Urinary bladder (tissue), 4 donors: ENCODE measurements around the gene WIPF1. TPM values are rescaled to one million over a fixed set of nuclear protein-coding genes. Genes with fewer than 3 reads are reported as not detected.
A peak's percentile ranks its signal among the peaks of the same experiment; 100 is the strongest.

ENCODE experiments used
- DNase-seq: peaks from one replicate; pipeline ENCODE4 v3.0.0-alpha.2; 2015; ENCODE audit errors: extremely low spot score
- H3K27ac ChIP-seq: one replicate; pipeline ENCODE4 v1.5.1; 2013; ENCODE audit warnings: low read depth, mild to moderate bottlenecking, moderate library complexity
- H3K36me3 ChIP-seq: one replicate; pipeline ENCODE4 v1.6.1; 2013; ENCODE audit warnings: mild to moderate bottlenecking, moderate library complexity; ENCODE audit not compliant: insufficient read depth
- H3K4me1 ChIP-seq: one replicate; pipeline ENCODE4 v1.6.1; 2013; ENCODE audit warnings: mild to moderate bottlenecking, moderate library complexity; ENCODE audit not compliant: insufficient read depth
- H3K4me3 ChIP-seq: one replicate; pipeline ENCODE4 v1.5.1; 2013; ENCODE audit warnings: low read depth, low read length
- WGBS: extraction: QIAGEN DNeasy Blood & Tissue Kit; methylation state at CpG from one replicate; pipeline ENCODE4 v1.1.7; 2013; 5-methylcytosine and 5-hydroxymethylcytosine counted together
- polyA plus RNA-seq: library from polyadenylated mRNA; stranded (reverse); fragments of 200-250 nt; gene quantifications from one replicate; pipeline ENCODE4 v1.2.3, GENCODE V29; 2013
- total RNA-seq: library from RNA; depleted of rRNA; stranded (reverse); fragments of >200 nt; gene quantifications from one replicate; pipeline ENCODE4 v1.2.3, GENCODE V29; 2014
- donor health status: healthy with polysubstance abuse.
- donor health status: healthy.

Gene WIPF1
- total and polyA plus RNA-seq, 2 donors: 43.1 to 45.0 TPM

- Histone ChIP-seq H3K36me3 (no peaks in the 10 kb centered on the region), H3K4me3 (peak overlapping the region; percentile 1), H3K27ac (peak overlapping the region; percentile 19), H3K4me1 (peaks cover 2% of the 10 kb centered on the region)
- WGBS: 33% methylated on average over 4 of the region's 4 CpGs
- no peak for DNase-seq
Observed at GRCh38 chr2:174597009-174597344, 627 bp downstream of the WIPF1 start.

GRCh38 chr2:174595891-174596397 is 1.7 kb downstream of the WIPF1 start:
- Histone ChIP-seq H3K36me3 (no peaks in the 10 kb centered on the region), H3K27ac (peak overlapping the region; percentile 45), H3K4me1 (peaks cover 2% of the 10 kb centered on the region), H3K4me3 (no peak overlapping the region)
- no peak for DNase-seq
- 57% methylated on average over 2 of the region's 2 CpGs for WGBS

GRCh38 chr2:174595116-174595809 is 2.3 kb downstream of the WIPF1 start:
- DNase-seq: no peak
- Histone ChIP-seq H3K27ac (no peak overlapping the region), H3K4me1 (peaks cover 2% of the 10 kb centered on the region), H3K4me3 (no peak overlapping the region), H3K36me3 (no peaks in the 10 kb centered on the region)
- 80% methylated on average over 3 of the region's 3 CpGs for WGBS

- Histone ChIP-seq H3K27ac (no peak overlapping the region), H3K4me3 (no peak overlapping the region), H3K36me3 (no peaks in the 10 kb centered on the region), H3K4me1 (peaks cover 2% of the 10 kb centered on the region)
- WGBS: 98% methylated on average over 1 of the region's 2 CpGs
- DNase-seq: no peak
Observed at GRCh38 chr2:174594456-174594855, 3.1 kb downstream of the WIPF1 start.

GRCh38 chr2:174593574-174594203 is 3.9 kb downstream of the WIPF1 start:
- no peak for DNase-seq
- Histone ChIP-seq H3K4me3 (peak overlapping the region; percentile 0), H3K4me1 (peaks cover 2% of the 10 kb centered on the region), H3K36me3 (no peaks in the 10 kb centered on the region), H3K27ac (peak overlapping the region; percentile 59)
- WGBS: 41% methylated on average over 6 of the region's 6 CpGs

- Histone ChIP-seq H3K36me3 (no peaks in the 10 kb centered on the region), H3K27ac (no peak overlapping the region), H3K4me3 (no peak overlapping the region), H3K4me1 (no peaks in the 10 kb centered on the region)
- no peak for DNase-seq
Observed at GRCh38 chr2:174593041-174593440, 4.6 kb downstream of the WIPF1 start.

- Histone ChIP-seq H3K4me1 (no peaks in the 10 kb centered on the region), H3K4me3 (no peak overlapping the region), H3K27ac (no peak overlapping the region), H3K36me3 (no peaks in the 10 kb centered on the region)
- no peak for DNase-seq
- 90% methylated on average over 5 of the region's 5 CpGs for WGBS
Observed at GRCh38 chr2:174591740-174592139, 5.9 kb downstream of the WIPF1 start.

GRCh38 chr2:174590928-174591648 is 6.5 kb downstream of the WIPF1 start:
- no peaks in the 10 kb centered on the region for H3K36me3 ChIP-seq
- H3K27ac ChIP-seq: no peak overlapping the region
- no peak overlapping the region for H3K4me3 ChIP-seq
- WGBS: 77% methylated on average over 5 of the region's 5 CpGs
- no peaks in the 10 kb centered on the region for H3K4me1 ChIP-seq
- DNase-seq: no peak

GRCh38 chr2:174590346-174590745 is 7.3 kb downstream of the WIPF1 start:
- no peak overlapping the region for H3K27ac ChIP-seq
- 66% methylated on average over 4 of the region's 4 CpGs for WGBS
- H3K4me1 ChIP-seq: no peaks in the 10 kb centered on the region
- no peaks in the 10 kb centered on the region for H3K36me3 ChIP-seq
- no peak overlapping the region for H3K4me3 ChIP-seq
- no peak for DNase-seq

GRCh38 chr2:174589334-174589733 is 8.3 kb downstream of the WIPF1 start:
- Histone ChIP-seq H3K27ac (no peak overlapping the region), H3K4me1 (no peaks in the 10 kb centered on the region)
- 78% methylated on average over 2 of the region's 2 CpGs for WGBS

GRCh38 chr2:174588463-174588862 is 9.1 kb downstream of the WIPF1 start:
- Histone ChIP-seq H3K36me3 (no peaks in the 10 kb centered on the region), H3K4me1 (no peaks in the 10 kb centered on the region), H3K27ac (no peak overlapping the region), H3K4me3 (no peak overlapping the region)
- 85% methylated on average over 2 of the region's 2 CpGs for WGBS
- no peak for DNase-seq

More at GRCh38 chr2:174589334-174589733, 8.3 kb downstream of the WIPF1 start:
- H3K36me3 ChIP-seq: no peaks in the 10 kb centered on the region
- no peak for DNase-seq
- H3K4me3 ChIP-seq: no peak overlapping the region

- H3K4me3 ChIP-seq: no peak overlapping the region
- H3K36me3 ChIP-seq: no peaks in the 10 kb centered on the region
- H3K27ac ChIP-seq: no peak overlapping the region
- 73% methylated on average over 4 of the region's 4 CpGs for WGBS
- no peak for DNase-seq
- H3K4me1 ChIP-seq: no peaks in the 10 kb centered on the region
Observed at GRCh38 chr2:174587579-174587978, 10.0 kb downstream of the WIPF1 start.

GRCh38 chr2:174586418-174587295 is 10.9 kb downstream of the WIPF1 start:
- WGBS: 85% methylated on average over 12 of the region's 12 CpGs
- no peaks in the 10 kb centered on the region for H3K4me1 ChIP-seq
- H3K36me3 ChIP-seq: peaks cover under 1% of the 10 kb centered on the region
- H3K27ac ChIP-seq: peak overlapping the region; percentile 52
- no peak overlapping the region for H3K4me3 ChIP-seq
- no peak for DNase-seq
